H1 (cell line): ENCODE measurements around the gene VSTM4. TPM values are rescaled to one million over a fixed set of nuclear protein-coding genes. Genes with fewer than 3 reads are reported as not detected.

Source experiments
- CTCF ChIA-PET: fragments of 300-600 bp; sonication (Branson Sonifier 250); formaldehyde crosslinking; loops from one replicate; lab custom pipeline; 2021; ENCODE audit not compliant: partially characterized antibody; lab: Charles Lee
- POLR2A ChIA-PET: fragments of 300-600 bp; sonication (Branson Sonifier 250); formaldehyde crosslinking; loops from one replicate; lab custom pipeline; 2021; ENCODE audit warnings: inconsistent platforms; ENCODE audit not compliant: partially characterized antibody; lab: Charles Lee
- DNase-seq, 2 experiments: peaks; one replicate each; pipeline versions ENCODE4 v3.0.0 to v3.0.0-alpha.2; 2010 to 2022; ENCODE audit warnings: low spot score in 2 of 2, low read depth in 1 of 2, mixed read lengths in 1 of 2
- FAIRE-seq: peaks from 2 replicates; lab custom pipeline; 2011; peaks lifted over from hg19 to GRCh38; lab: Jason Lieb, UNC
- H2AFZ ChIP-seq: 2 replicates; pipeline ENCODE4 v1.8.1; 2012; ENCODE audit warnings: low read length, inconsistent platforms
- H2AK5ac ChIP-seq: 2 replicates; pipeline ENCODE4 v1.6.1; 2013; ENCODE audit warnings: low read depth, low read length
- H2BK120ac ChIP-seq: replicated peaks from 2 replicates; pipeline ENCODE3; 2013; ENCODE audit warnings: low read depth, low read length, inconsistent platforms
- H2BK12ac ChIP-seq: 2 replicates; pipeline ENCODE4 v1.6.1; 2013; ENCODE audit warnings: low read depth, low read length
- H2BK15ac ChIP-seq: 2 replicates; pipeline ENCODE4 v1.6.1; 2013; ENCODE audit warnings: low read length
- H2BK20ac ChIP-seq: 2 replicates; pipeline ENCODE4 v1.6.1; 2013; ENCODE audit warnings: low read length
- H2BK5ac ChIP-seq: 2 replicates; pipeline ENCODE4 v1.6.1; 2013; ENCODE audit warnings: low read depth, low read length
- H3K14ac ChIP-seq: 2 replicates; pipeline ENCODE4 v1.6.1; 2013; ENCODE audit warnings: inconsistent platforms; ENCODE audit not compliant: insufficient read length
- H3K18ac ChIP-seq: 2 replicates; pipeline ENCODE4 v1.6.1; 2013; ENCODE audit warnings: low read length; ENCODE audit errors: extremely low read depth
- H3K23ac ChIP-seq: 2 replicates; pipeline ENCODE4 v1.6.1; 2013; ENCODE audit warnings: inconsistent platforms; ENCODE audit not compliant: insufficient read length
- H3K23me2 ChIP-seq: 2 replicates; pipeline ENCODE4 v1.6.1; 2013; ENCODE audit warnings: low read depth, low read length
- H3K27ac ChIP-seq: 2 replicates; pipeline ENCODE4 v1.6.1; 2011; ENCODE audit warnings: low read depth, low read length, inconsistent platforms
- H3K27me3 ChIP-seq, 4 experiments: replicated peaks in 1 of 4; 1 replicate in 1 of 4; 2 replicates in 3 of 4; pipeline versions ENCODE4 v1.6.1 to v1.8.1; 2011 to 2013; ENCODE audit warnings: low read length in 3 of 4, mild to moderate bottlenecking in 3 of 4, inconsistent platforms in 2 of 4, mixed read lengths in 2 of 4, moderate library complexity in 1 of 4; ENCODE audit not compliant: control insufficient read depth in 3 of 4, insufficient read depth in 3 of 4; ENCODE audit errors: extremely low read depth in 1 of 4
- H3K36me3 ChIP-seq, 4 experiments: 2 replicates each; pipeline versions ENCODE4 v1.6.1 to v1.8.1; 2011 to 2013; ENCODE audit warnings: mild to moderate bottlenecking in 4 of 4, low read length in 3 of 4, moderate library complexity in 2 of 4, control low read depth in 1 of 4, inconsistent platforms in 1 of 4; ENCODE audit not compliant: insufficient read depth in 4 of 4, control insufficient read depth in 2 of 4
- H3K4ac ChIP-seq: replicated peaks from 2 replicates; pipeline ENCODE3; 2013; ENCODE audit warnings: low read length, low read depth, mixed read lengths, inconsistent platforms; ENCODE audit not compliant: insufficient read length
- H3K4me1 ChIP-seq, 4 experiments: replicated peaks in 1 of 4; 1 replicate in 1 of 4; 2 replicates in 3 of 4; pipeline versions ENCODE4 v1.6.1 to v1.8.1; 2011 to 2013; ENCODE audit warnings: low read length in 3 of 4, inconsistent platforms in 2 of 4, mixed read lengths in 1 of 4; ENCODE audit not compliant: insufficient read depth in 4 of 4, control insufficient read depth in 3 of 4
- H3K4me2 ChIP-seq, 2 experiments: 2 replicates each; pipeline versions ENCODE4 v1.6.1 to v1.8.1; 2011 to 2013; ENCODE audit warnings: low read depth in 2 of 2, low read length in 2 of 2, control low read depth in 1 of 2, inconsistent platforms in 1 of 2, mild to moderate bottlenecking in 1 of 2; ENCODE audit not compliant: insufficient read depth in 1 of 2
- H3K4me3 ChIP-seq, 4 experiments: fragments of 200-600, 300-600 bp in 1 of 4; sonication (generic), shearing (Covaris generic), sonication (Bioruptor Twin) in 1 of 4; 2 replicates each; pipeline versions ENCODE4 v1.5.1 to v1.8.1; 2011 to 2016; ENCODE audit warnings: low read length in 4 of 4, low read depth in 3 of 4, control low read depth in 2 of 4, inconsistent platforms in 2 of 4, mild to moderate bottlenecking in 2 of 4, mixed read lengths in 1 of 4, moderate library complexity in 1 of 4; ENCODE audit not compliant: insufficient read depth in 2 of 4; ENCODE audit errors: extremely low read depth in 1 of 4
- H3K56ac ChIP-seq: replicated peaks from 2 replicates; pipeline ENCODE3; 2013; ENCODE audit warnings: low read depth, mild to moderate bottlenecking, mixed read lengths, low read length, inconsistent platforms; ENCODE audit not compliant: insufficient read length
- H3K79me1 ChIP-seq: 2 replicates; pipeline ENCODE4 v1.6.1; 2013; ENCODE audit warnings: low read depth, low read length, control low read depth
- H3K79me2 ChIP-seq, 2 experiments: 2 replicates each; pipeline versions ENCODE4 v1.6.1 to v1.8.1; 2012 to 2013; ENCODE audit warnings: low read length in 2 of 2, mild to moderate bottlenecking in 2 of 2, inconsistent platforms in 1 of 2; ENCODE audit not compliant: insufficient read depth in 2 of 2, control insufficient read depth in 1 of 2
- H3K9ac ChIP-seq, 4 experiments: replicated peaks in 1 of 4; 1 replicate in 1 of 4; 2 replicates in 3 of 4; pipeline versions ENCODE4 v1.6.1 to v1.8.1; 2011 to 2013; ENCODE audit warnings: low read depth in 3 of 4, low read length in 3 of 4, control low read depth in 2 of 4, mild to moderate bottlenecking in 2 of 4, moderate library complexity in 2 of 4, inconsistent platforms in 1 of 4; ENCODE audit errors: extremely low read depth in 1 of 4
- H3K9me3 ChIP-seq, 2 experiments: 2 replicates each; pipeline versions ENCODE4 v1.6.1 to v1.8.1; 2012 to 2013; ENCODE audit warnings: mild to moderate bottlenecking in 2 of 2, moderate library complexity in 2 of 2, control low read depth in 1 of 2, inconsistent platforms in 1 of 2, low read depth in 1 of 2, low read length in 1 of 2, mixed read lengths in 1 of 2; ENCODE audit not compliant: insufficient read depth in 2 of 2
- H4K20me1 ChIP-seq, 2 experiments: replicated peaks in 1 of 2; 2 replicates each; pipeline versions ENCODE3 to v1.8.1; 2011 to 2013; ENCODE audit warnings: inconsistent platforms in 2 of 2, low read length in 2 of 2, mild to moderate bottlenecking in 1 of 2; ENCODE audit not compliant: insufficient read depth in 2 of 2, control insufficient read depth in 1 of 2
- H4K5ac ChIP-seq: 2 replicates; pipeline ENCODE4 v1.6.1; 2013; ENCODE audit warnings: low read length, low read depth, mixed read lengths, inconsistent platforms; ENCODE audit not compliant: insufficient read length
- H4K8ac ChIP-seq: 2 replicates; pipeline ENCODE4 v1.8.0; 2013; ENCODE audit warnings: mild to moderate bottlenecking, moderate library complexity, low read length, inconsistent platforms; ENCODE audit not compliant: insufficient read depth; ENCODE audit errors: extremely low read depth
- H4K91ac ChIP-seq: replicated peaks from 2 replicates; pipeline ENCODE3; 2013; ENCODE audit warnings: low read length, mixed read lengths, inconsistent platforms; ENCODE audit not compliant: insufficient read length
- BCL11A ChIP-seq, 2 experiments: IDR thresholded peaks; one replicate each; pipeline ENCODE4 v1.6.1; 2011; ENCODE audit warnings: low read depth in 2 of 2, low read length in 2 of 2, mild to moderate bottlenecking in 2 of 2
- JUN ChIP-seq: IDR thresholded peaks from 2 replicates; pipeline ENCODE4 v1.6.1; 2011; ENCODE audit warnings: low read depth, mild to moderate bottlenecking, improper control_type of control experiment, low read length
- JUND ChIP-seq: IDR thresholded peaks from 2 replicates; pipeline ENCODE4 v1.6.1; 2011; ENCODE audit warnings: mild to moderate bottlenecking, improper control_type of control experiment, low read length
- RAD21 ChIP-seq, 2 experiments: IDR thresholded peaks in 1 of 2; conservative IDR thresholded peaks in 1 of 2; 2 replicates each; pipeline ENCODE4 v1.6.1; 2011; ENCODE audit warnings: low read depth in 2 of 2, low read length in 2 of 2, improper control_type of control experiment in 1 of 2, inconsistent platforms in 1 of 2, mild to moderate bottlenecking in 1 of 2, moderate library complexity in 1 of 2
- RXRA ChIP-seq: IDR thresholded peaks from 2 replicates; pipeline ENCODE4 v1.6.1; 2011; ENCODE audit warnings: low read depth, mild to moderate bottlenecking, low read length, moderate library complexity; ENCODE audit not compliant: insufficient read depth
- SIN3A ChIP-seq, 2 experiments: IDR thresholded peaks in 1 of 2; conservative IDR thresholded peaks in 1 of 2; 2 replicates each; pipeline ENCODE4 v1.6.1; 2011 to 2012; ENCODE audit warnings: low read length in 2 of 2, improper control_type of control experiment in 1 of 2, low read depth in 1 of 2, mild to moderate bottlenecking in 1 of 2
- TEAD4 ChIP-seq: IDR thresholded peaks from 2 replicates; pipeline ENCODE4 v1.6.1; 2012; ENCODE audit warnings: low read depth, low read length, inconsistent platforms, mixed read lengths
- USF2 ChIP-seq: IDR thresholded peaks from 2 replicates; pipeline ENCODE4 v1.6.1; 2011; ENCODE audit warnings: low read length, improper control_type of control experiment
- WGBS, 2 experiments: shearing (Covaris generic) in 1 of 2; methylation state at CpG; one replicate each; pipeline versions ENCODE4 v1.1.6 to v1.1.7; 2013 to 2015; ENCODE audit warnings: low lambda C conversion rate in 2 of 2, mixed read lengths in 2 of 2, inconsistent platforms in 1 of 2, low coverage in 1 of 2, missing lambda C conversion rate in 1 of 2; ENCODE audit not compliant: insufficient replicate concordance in 2 of 2, insufficient coverage in 1 of 2, insufficient read length in 1 of 2; ENCODE audit errors: extremely low coverage in 1 of 2, missing lambda C conversion rate in 1 of 2; 5-methylcytosine and 5-hydroxymethylcytosine counted together
- polyA plus RNA-seq, 7 experiments: library from polyadenylated mRNA; depleted of rRNA in 3 of 7; stranded (reverse) in 5 of 7; unstranded in 2 of 7; fragments of >200 nt in 5 of 7; fragments of 200-250 nt in 2 of 7; gene quantifications; 1 replicate in 5 of 7; 2 replicates in 1 of 7; 4 replicates in 1 of 7; pipeline versions ENCODE4 v1.2.1 to v1.2.3, GENCODE V29; 2011 to 2013; ENCODE audit warnings: missing spikeins in 2 of 7, mixed read lengths in 2 of 7
- total RNA-seq: library from RNA; stranded (reverse); fragmentation: NEBNext Ultra II Directional; extraction: Animal tissue kit (Norgen Biotek cat#: 25700); gene quantifications from 2 replicates; pipeline ENCODE4 v1.2.1, GENCODE V29; 2021

VSTM4 gene
- total and polyA plus RNA-seq, 2 of the 8 experiments (the other 6 are each of a cell fraction or from before 2014, with no cell fraction given): 0.48 to 0.73 TPM

GRCh38 chr10:49050366-49050765 lies 65.0 kb downstream of the VSTM4 start:
- no peak overlapping the region for H2AFZ ChIP-seq
- ChIA-PET CTCF (interaction anchor here (1.1 kb wide), 1 partner anchor 20 kb away, joined by 3 read pairs; no protein-coding TSS in a partner anchor), POLR2A (no interaction called here)
- peaks cover 0 to 5% (median 1%) of the 10 kb centered on the region in 4 experiments; a peak in 2 of 7 replicates for H3K4me1 ChIP-seq
- DNase-seq (no peak), FAIRE-seq (no peak)
- no peak overlapping the region for H2BK15ac ChIP-seq
- TF ChIP-seq BCL11A (IDR thresholded peaks at IDR 0.05; ENCODE audit: low read depth in 2 of 2, low read length in 2 of 2) (no peak), JUND (no peak), RXRA (no peak), USF2 (no peak), JUN (no peak), TEAD4 (no peak), SIN3A (conservative IDR thresholded peaks at IDR 0.05 in 1 of 2, IDR thresholded peaks at IDR 0.05 in 1 of 2; ENCODE audit: low read depth in 1 of 2, low read length in 2 of 2) (no peak), RAD21 (IDR thresholded peaks at IDR 0.05 in 1 of 2, conservative IDR thresholded peaks at IDR 0.05 in 1 of 2; ENCODE audit: low read depth in 2 of 2, low read length in 2 of 2) (no peak)
- H2BK5ac ChIP-seq: no peak overlapping the region
- no peak overlapping the region for H4K5ac ChIP-seq
- H2BK12ac ChIP-seq: no peak overlapping the region
- H3K9ac ChIP-seq: no peak overlapping the region
- no peaks in the 10 kb centered on the region for H4K20me1 ChIP-seq
- H3K23me2 ChIP-seq: no peaks in the 10 kb centered on the region; the same call in 1 of the 2 replicates
- no peak overlapping the region for H3K4me3 ChIP-seq
- no peak overlapping the region for H3K4me2 ChIP-seq
- H3K18ac ChIP-seq: no peak overlapping the region
- no peak overlapping the region for H3K27ac ChIP-seq
- H3K9me3 ChIP-seq: no peaks in the 10 kb centered on the region
- H3K36me3 ChIP-seq: no peaks in the 10 kb centered on the region
- H4K91ac ChIP-seq: no peak overlapping the region
- H3K14ac ChIP-seq: no peak overlapping the region
- H4K8ac ChIP-seq: no peak overlapping the region
- H2BK120ac ChIP-seq: no peak overlapping the region
- WGBS, 2 experiments: 98% methylated on average over 2 of the region's 2 CpGs; no CpG with 5 or more reads in 1 of the 2 experiments
- no peaks in the 10 kb centered on the region; a peak in 1 of 7 replicates for H3K27me3 ChIP-seq
- no peaks in the 10 kb centered on the region for H3K79me2 ChIP-seq
- no peak overlapping the region for H3K56ac ChIP-seq
- no peaks in the 10 kb centered on the region for H3K79me1 ChIP-seq
- no peak overlapping the region for H3K4ac ChIP-seq
- H3K23ac ChIP-seq: no peak overlapping the region
- H2AK5ac ChIP-seq: no peak overlapping the region
- H2BK20ac ChIP-seq: no peak overlapping the region
